GM06990 (cell line): Measurements from ENCODE around the gene SRP9.
"Not testable (repeated sequence)": the region's sequence is repeated elsewhere in the genome, so short reads cannot be mapped to it uniquely, and the experiment has no call there.

Experiments
- DNase-seq: peaks from one replicate; pipeline ENCODE4 v3.0.0-alpha.2; 2011; ENCODE audit not compliant: insufficient read length; ENCODE audit errors: extremely low read depth
- H3K27me3 ChIP-seq: replicated peaks from 2 replicates; pipeline ENCODE4 v1.6.0; 2011; ENCODE audit warnings: low read length; ENCODE audit not compliant: control insufficient read depth, insufficient read depth
- H3K36me3 ChIP-seq: 2 replicates; pipeline ENCODE4 v1.5.1; 2011; ENCODE audit warnings: low read length; ENCODE audit not compliant: control insufficient read depth, insufficient read depth
- H3K4me3 ChIP-seq: replicated peaks from 2 replicates; pipeline ENCODE4 v1.5.1; 2011; ENCODE audit warnings: low read depth, mild to moderate bottlenecking, control low read depth, low read length
- CTCF ChIP-seq: IDR thresholded peaks from 2 replicates; pipeline ENCODE4 v1.5.1; 2011; ENCODE audit warnings: low read length, control low read depth, mild to moderate bottlenecking, inconsistent platforms; ENCODE audit not compliant: insufficient read depth, poor library complexity, severe bottlenecking

Gene SRP9

GRCh38 chr1:225827076-225827475, 49.5 kb downstream of the SRP9 start:
- Histone ChIP-seq H3K36me3 (no peaks in the 10 kb centered on the region), H3K4me3 (no peak overlapping the region), H3K27me3 (no peaks in the 10 kb centered on the region)
- no peak for TF ChIP-seq CTCF
- no peak for DNase-seq

GRCh38 chr1:225828706-225829345, 51.2 kb downstream of the SRP9 start:
- Histone ChIP-seq H3K4me3 (no peak overlapping the region), H3K27me3 (no peaks in the 10 kb centered on the region), H3K36me3 (no peaks in the 10 kb centered on the region)
- no peak for DNase-seq
- no peak for TF ChIP-seq CTCF

- H3K27me3 ChIP-seq, result no peaks in the 10 kb centered on the region
- DNase-seq, result no peak
- H3K4me3 ChIP-seq, result no peak overlapping the region
- TF ChIP-seq CTCF, result no peak
- H3K36me3 ChIP-seq, result no peaks in the 10 kb centered on the region
Observed at GRCh38 chr1:225830841-225831240, 53.2 kb downstream of the SRP9 start.

- no peaks in the 10 kb centered on the region for H3K36me3 ChIP-seq
- no peak for TF ChIP-seq CTCF
- H3K27me3 ChIP-seq, result no peaks in the 10 kb centered on the region
- H3K4me3 ChIP-seq, result no peak overlapping the region
- no peak for DNase-seq
Observed at GRCh38 chr1:225834417-225835329, 57.0 kb downstream of the SRP9 start.

GRCh38 chr1:225835856-225836255, 58.2 kb downstream of the SRP9 start:
- DNase-seq, result no peak
- Histone ChIP-seq H3K27me3 (no peaks in the 10 kb centered on the region), H3K36me3 (no peaks in the 10 kb centered on the region), H3K4me3 (no peak overlapping the region)
- no peak for TF ChIP-seq CTCF

GRCh38 chr1:225836296-225836695, 58.7 kb downstream of the SRP9 start:
- not testable (repeated sequence) for H3K27me3 ChIP-seq

More at GRCh38 chr1:225836296-225836695, 58.7 kb downstream of the SRP9 start:
- H3K36me3 ChIP-seq, DNase-seq, H3K4me3 ChIP-seq: not testable (repeated sequence)
